ENCODE results near the gene UBB. TPM values are rescaled to one million over a fixed set of nuclear protein-coding genes. Genes with fewer than 3 reads are reported as not detected.
A peak's percentile ranks its signal among the peaks of the same experiment; 100 is the strongest.
"Not testable (repeated sequence)": the region's sequence is repeated elsewhere in the genome, so short reads cannot be mapped to it uniquely, and the experiment has no call there.

The UBB gene
- polyA plus RNA-seq, 3 donors = 1,838 to 2,108 (median 1,854) TPM

- DNase-seq = no peak
Measured at GRCh38 chr17:16361874-16362273, 19.0 kb upstream of the UBB start.

GRCh38 chr17:16363749-16364536 is 16.9 kb upstream of the UBB start:
- DNase-seq = peak; percentile 65

GRCh38 chr17:16364625-16365024 is 16.3 kb upstream of the UBB start:
- no peak for DNase-seq

DNA sequence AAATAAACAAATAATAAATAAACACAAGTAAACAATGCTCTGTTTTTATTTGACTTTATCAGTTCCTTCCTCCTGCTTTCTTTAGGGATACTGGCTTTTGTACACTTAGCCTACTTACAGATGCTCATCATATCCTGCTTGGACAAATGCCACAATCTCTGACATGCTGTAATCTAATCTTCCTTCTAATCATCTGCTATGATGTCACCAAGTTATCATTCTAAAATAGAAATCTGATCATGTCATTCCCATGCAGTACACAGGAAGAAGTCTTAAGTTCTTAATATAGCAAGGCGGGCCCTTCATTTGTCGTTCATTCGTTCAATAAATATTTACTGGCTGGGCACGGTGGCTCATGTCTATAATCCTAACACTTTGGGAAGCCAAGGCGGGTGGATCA is 9.1 kb upstream of the UBB start:
- no peak for DNase-seq

DNA sequence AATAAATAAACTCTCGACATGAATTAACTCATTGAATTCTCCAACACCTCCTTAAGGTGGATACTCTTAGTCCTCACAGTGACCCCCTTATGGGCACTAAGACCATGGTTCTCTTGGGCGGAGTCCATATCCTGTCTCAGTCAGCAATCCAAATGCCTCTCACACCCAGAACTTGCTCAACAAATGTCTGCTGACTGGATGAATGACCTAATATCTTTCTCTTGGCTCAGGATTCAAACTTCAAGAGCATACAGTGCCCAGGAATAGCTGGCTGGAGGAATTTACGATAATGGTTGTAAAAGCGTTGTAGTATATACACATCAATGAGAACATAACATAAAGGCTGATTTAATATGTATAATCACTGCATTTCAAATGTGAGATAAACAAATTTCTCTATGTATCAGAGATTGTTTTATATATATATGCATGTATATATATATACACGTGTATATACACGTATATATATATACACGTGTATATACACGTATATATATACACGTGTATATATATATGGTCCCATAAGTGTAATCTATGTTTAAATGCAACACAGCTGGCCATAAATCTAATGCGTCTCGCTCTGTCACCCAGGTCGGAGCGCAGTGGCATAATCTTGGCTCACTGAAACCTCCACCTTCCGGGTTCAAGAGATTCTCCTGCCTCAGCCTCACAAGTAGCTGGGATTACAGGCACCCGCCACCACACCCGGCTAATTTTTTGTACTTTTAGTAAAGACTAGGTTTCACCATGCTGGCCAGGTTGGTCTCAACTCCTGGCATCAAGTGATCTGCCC is 6.5 kb upstream of the UBB start:
- DNase-seq = no peak

DNA sequence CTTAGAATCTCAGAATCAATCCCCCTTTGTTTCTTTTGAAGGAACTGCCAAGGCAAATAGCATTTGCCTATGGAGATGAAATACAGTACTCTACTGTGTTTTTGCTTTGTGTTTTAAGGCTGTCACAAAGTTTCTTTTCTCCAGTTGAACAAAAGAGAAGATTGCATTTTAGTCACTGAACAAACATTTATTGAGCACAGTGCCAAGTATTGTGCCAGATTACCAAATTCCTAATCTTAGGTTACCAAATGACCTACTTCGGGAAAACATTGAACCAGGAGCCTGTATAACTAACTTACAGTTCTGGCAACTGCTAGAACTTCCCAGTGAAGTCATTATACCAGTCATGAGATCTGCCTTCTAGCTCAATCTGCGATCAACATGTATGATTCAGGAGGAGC is 3.0 kb upstream of the UBB start:
- no peak for DNase-seq

DNA sequence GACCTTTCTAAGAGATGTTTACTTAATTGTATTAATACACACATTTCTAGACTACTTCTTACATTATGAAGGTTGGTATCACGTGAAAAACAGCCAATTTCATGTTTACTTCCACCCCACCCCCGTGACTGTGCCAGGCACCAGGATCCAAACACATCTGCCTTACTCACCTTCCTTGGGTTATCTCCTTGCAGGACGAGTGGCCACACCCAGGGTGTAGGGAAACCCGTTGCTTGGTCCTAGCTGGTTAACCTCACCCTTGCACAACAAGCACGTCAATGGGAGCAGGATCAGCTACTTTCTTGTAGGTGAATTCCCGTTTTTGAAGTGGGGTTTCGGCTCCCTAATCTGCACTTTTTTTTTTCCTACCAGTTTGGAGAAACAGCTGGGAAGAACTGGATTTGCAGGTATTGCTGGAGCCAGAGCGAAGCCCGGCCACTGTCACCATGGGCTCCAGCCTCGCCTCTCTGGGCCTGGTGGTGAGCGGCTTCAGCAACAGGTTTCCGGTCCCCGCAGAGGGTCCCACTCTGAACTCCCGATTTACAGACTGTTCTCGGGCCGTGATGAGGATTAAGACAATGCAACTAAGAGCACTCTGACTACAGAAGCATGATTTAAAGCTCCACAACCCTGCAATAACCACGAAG is 2.1 kb upstream of the UBB start:
- no peak for DNase-seq

DNA sequence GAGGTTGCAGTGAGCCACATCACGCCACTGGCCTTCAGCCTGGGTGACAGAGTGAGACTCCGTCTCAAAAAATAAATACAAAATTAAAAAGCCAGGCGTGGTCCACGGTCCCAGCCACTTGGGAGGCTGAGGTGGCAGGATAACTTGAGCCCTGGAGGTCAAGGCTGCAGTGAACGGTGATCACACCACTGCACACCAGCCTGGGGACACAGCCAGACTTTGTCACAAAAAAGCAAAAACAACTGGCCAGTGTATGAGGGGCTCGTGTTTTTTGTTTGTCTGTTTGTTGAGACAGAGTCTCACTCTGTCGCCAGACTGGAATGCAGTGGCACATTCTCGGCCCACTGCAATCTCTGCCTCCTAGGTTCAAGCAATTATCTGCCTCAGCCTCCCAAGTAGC is 1.2 kb upstream of the UBB start:
- DNase-seq = no peak

- no peak for DNase-seq
Measured at GRCh38 chr17:16381496-16381820, 567 bp downstream of the UBB start.

- no peak for DNase-seq
Measured at GRCh38 chr17:16383216-16383615, 2.3 kb downstream of the UBB start.

- no peak for DNase-seq
Measured at GRCh38 chr17:16383772-16384287, 2.9 kb downstream of the UBB start.

DNA sequence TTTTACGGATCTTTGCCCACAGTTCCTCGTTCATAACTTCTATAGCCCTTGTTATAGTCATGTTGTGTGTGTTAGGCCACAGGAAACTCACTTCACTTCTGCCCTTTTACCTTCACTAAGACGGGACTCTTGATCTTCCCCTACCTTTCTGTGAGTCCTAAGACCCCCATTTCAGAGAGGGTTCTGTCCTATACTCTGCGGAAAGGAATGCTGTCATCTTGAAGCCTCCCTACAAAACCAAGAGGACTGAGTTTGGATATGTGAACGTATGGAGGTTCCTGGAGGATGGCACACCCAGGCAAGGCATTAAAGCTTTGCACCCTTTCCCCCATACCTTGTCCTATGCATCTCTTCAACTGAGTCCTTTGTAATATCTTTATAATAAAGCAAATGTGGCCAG is 3.7 kb downstream of the UBB start:
- no peak for DNase-seq

- not testable (repeated sequence) for DNase-seq
Measured at GRCh38 chr17:16386126-16386507, 5.2 kb downstream of the UBB start.

- no peak for DNase-seq
Measured at GRCh38 chr17:16391451-16391850, 10.6 kb downstream of the UBB start.

- not testable (repeated sequence) for DNase-seq
Measured at GRCh38 chr17:16392491-16392890, 11.6 kb downstream of the UBB start.

- DNase-seq = not testable (repeated sequence)
Measured at GRCh38 chr17:16395887-16396286, 15.0 kb downstream of the UBB start.

- not testable (repeated sequence) for DNase-seq
Measured at GRCh38 chr17:16396693-16397092, 15.8 kb downstream of the UBB start.

GRCh38 chr17:16398270-16399267 is 17.7 kb downstream of the UBB start:
- no peak for DNase-seq

DNA sequence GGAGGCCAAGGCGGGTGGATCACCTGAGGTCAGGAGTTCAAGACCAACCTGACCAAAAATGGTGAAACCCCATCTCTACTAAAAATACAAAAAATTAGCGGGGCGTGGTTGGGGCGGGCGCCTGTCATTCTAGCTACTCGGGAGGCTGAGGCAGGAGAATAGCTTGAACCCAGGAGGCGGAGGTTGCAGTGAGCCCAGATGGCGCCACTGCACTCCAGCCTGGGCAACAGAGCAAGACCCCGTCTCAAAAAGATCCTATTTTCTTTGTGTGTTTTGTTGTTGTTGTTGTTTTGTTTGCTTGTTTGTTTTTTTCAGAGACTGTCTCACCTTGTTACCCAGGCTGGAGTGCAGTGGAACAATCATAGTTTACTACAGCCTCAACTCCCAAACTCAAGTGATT is 23.0 kb downstream of the UBB start:
- DNase-seq = not testable (repeated sequence)

- no peak for DNase-seq
Measured at GRCh38 chr17:16406742-16407674, 26.1 kb downstream of the UBB start.

Measured in renal pelvis (tissue), 4 donors.